Peyer's patch (tissue), 4 donors: Measurements from ENCODE around the gene RPS3.

ENCODE experiments used
- POLR2A ChIP-seq, 2 donors: fragments of 450-650 bp; IDR thresholded peaks; one replicate each; pipeline ENCODE4 v1.5.1; 2017; ENCODE audit warnings: antibody characterized with exemption in 2 of 2, mild to moderate bottlenecking in 2 of 2, moderate library complexity in 2 of 2
- TF ChIP-seq, protein P1 (sequence below), 6 experiments: fragments of 450-650 bp in 4 of 6; fragments of 200-600 bp in 2 of 6; sonication (generic) in 1 of 6; IDR thresholded peaks; one replicate each; pipeline ENCODE4 v1.5.1; 2017 to 2019; ENCODE audit warnings: antibody characterized with exemption in 6 of 6, mild to moderate bottlenecking in 3 of 6, moderate library complexity in 1 of 6

DNA sequence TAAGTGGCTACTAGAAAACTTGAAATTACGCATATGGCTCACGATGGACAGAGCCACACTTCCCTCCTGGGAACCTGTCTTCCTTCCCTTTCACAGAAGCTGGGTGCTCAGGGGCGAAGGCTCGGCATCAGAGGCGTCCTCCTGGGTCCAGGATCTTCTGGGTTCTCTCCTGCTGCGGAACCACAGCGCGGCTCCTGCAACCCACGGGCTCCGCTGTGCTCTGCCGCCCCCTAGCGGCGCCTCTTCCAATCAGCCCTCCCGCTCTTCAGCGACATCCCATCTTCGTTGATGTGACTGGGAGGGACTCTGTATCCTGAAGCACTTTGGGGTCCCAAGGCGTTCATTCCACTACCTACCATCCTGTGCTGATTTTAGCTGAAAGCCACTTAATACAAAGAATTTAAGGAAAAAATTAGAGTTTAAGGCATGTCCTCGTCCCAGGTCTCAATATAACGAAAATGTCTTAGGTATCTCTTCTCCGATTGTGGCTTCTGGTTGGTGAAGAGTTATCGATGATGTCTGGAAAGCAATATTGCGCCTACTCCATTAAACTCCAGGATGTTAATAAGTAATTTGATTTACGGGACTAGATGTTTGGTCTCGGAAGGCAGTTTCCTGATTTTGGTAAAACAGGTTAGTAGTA, 14.8 kb upstream of the RPS3 start:
- TF ChIP-seq, protein P1, sequence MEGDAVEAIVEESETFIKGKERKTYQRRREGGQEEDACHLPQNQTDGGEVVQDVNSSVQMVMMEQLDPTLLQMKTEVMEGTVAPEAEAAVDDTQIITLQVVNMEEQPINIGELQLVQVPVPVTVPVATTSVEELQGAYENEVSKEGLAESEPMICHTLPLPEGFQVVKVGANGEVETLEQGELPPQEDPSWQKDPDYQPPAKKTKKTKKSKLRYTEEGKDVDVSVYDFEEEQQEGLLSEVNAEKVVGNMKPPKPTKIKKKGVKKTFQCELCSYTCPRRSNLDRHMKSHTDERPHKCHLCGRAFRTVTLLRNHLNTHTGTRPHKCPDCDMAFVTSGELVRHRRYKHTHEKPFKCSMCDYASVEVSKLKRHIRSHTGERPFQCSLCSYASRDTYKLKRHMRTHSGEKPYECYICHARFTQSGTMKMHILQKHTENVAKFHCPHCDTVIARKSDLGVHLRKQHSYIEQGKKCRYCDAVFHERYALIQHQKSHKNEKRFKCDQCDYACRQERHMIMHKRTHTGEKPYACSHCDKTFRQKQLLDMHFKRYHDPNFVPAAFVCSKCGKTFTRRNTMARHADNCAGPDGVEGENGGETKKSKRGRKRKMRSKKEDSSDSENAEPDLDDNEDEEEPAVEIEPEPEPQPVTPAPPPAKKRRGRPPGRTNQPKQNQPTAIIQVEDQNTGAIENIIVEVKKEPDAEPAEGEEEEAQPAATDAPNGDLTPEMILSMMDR (IDR thresholded peaks at IDR 0.05), result peak; percentile 79 to 99 (median 96)
- peak in 1 of 2 donors; percentile 18 for TF ChIP-seq POLR2A (IDR thresholded peaks at IDR 0.05)
